SK-N-SH treated with all-trans-retinoic acid at 6 μM for 48 hours (cell line): Measurements from ENCODE around the gene PTPRC.

Experiments
- ATAC-seq: fragments of 200-7000 bp; cut with Tn5 transposase; 3 replicates; pipeline ENCODE4 v1.9.1; 2020; ENCODE audit warnings: mild to moderate bottlenecking, moderate library complexity
- ARNTL ChIP-seq: fragments of 450-650 bp; formaldehyde crosslinking; IDR thresholded peaks from 2 replicates; pipeline ENCODE4 v1.5.0; 2020; ENCODE audit warnings: low read depth, mild to moderate bottlenecking, moderate library complexity, borderline replicate concordance
- BACH2 ChIP-seq: fragments of 250-450 bp; sonication (Bioruptor Pico); IDR thresholded peaks from 2 replicates; pipeline ENCODE4 v1.9.0; 2021; ENCODE audit warnings: mild to moderate bottlenecking, borderline replicate concordance
- CREB5 ChIP-seq: fragments of 250-450 bp; sonication (Bioruptor Pico); IDR thresholded peaks from 2 replicates; pipeline ENCODE4 v1.5.1; 2020; ENCODE audit warnings: low read depth, mild to moderate bottlenecking, moderate library complexity
- CSDC2 ChIP-seq: fragments of 250-450 bp; sonication (Bioruptor Pico); IDR thresholded peaks from 2 replicates; pipeline ENCODE4 v1.5.0; 2020; ENCODE audit warnings: mild to moderate bottlenecking, moderate library complexity
- CSRNP3 ChIP-seq: fragments of 250-450 bp; sonication (Bioruptor Pico); IDR thresholded peaks from 2 replicates; pipeline ENCODE4 v1.5.1; 2021; ENCODE audit warnings: mild to moderate bottlenecking, moderate library complexity
- ESRRG ChIP-seq: fragments of 250-450 bp; sonication (Bioruptor Pico); IDR thresholded peaks from 2 replicates; pipeline ENCODE4 v1.6.1; 2021; ENCODE audit warnings: mild to moderate bottlenecking
- ISL1 ChIP-seq: fragments of 250-450 bp; sonication (Bioruptor Pico); IDR thresholded peaks from 2 replicates; pipeline ENCODE4 v2.1.2; 2022; ENCODE audit warnings: mild to moderate bottlenecking, moderate library complexity
- OSR1 ChIP-seq: fragments of 250-450 bp; sonication (Bioruptor Pico); IDR thresholded peaks from 2 replicates; pipeline ENCODE4 v1.8.0; 2022; ENCODE audit warnings: moderate library complexity, mild to moderate bottlenecking, inconsistent platforms
- PATZ1 ChIP-seq: fragments of 250-450 bp; sonication (Bioruptor Pico); IDR thresholded peaks from 2 replicates; pipeline ENCODE4 v1.8.0; 2020; ENCODE audit warnings: mild to moderate bottlenecking, moderate library complexity, borderline replicate concordance
- POU6F1 ChIP-seq: fragments of 250-450 bp; sonication (Bioruptor Pico); IDR thresholded peaks from 2 replicates; pipeline ENCODE4 v1.8.0; 2021; ENCODE audit warnings: low read depth, mild to moderate bottlenecking, moderate library complexity, borderline replicate concordance
- PPARA ChIP-seq: fragments of 250-450 bp; sonication (Bioruptor Pico); IDR thresholded peaks from 2 replicates; pipeline ENCODE4 v1.5.0; 2020; ENCODE audit warnings: mild to moderate bottlenecking, borderline replicate concordance
- RARB ChIP-seq: fragments of 250-450 bp; sonication (Bioruptor Pico); IDR thresholded peaks from 2 replicates; pipeline ENCODE4 v1.8.0; 2021; ENCODE audit warnings: mild to moderate bottlenecking, moderate library complexity
- SNAI2 ChIP-seq: fragments of 250-450 bp; sonication (Bioruptor Pico); IDR thresholded peaks from 2 replicates; pipeline ENCODE4 v1.5.0; 2020; ENCODE audit warnings: mild to moderate bottlenecking, moderate library complexity
- TOX ChIP-seq: fragments of 250-450 bp; sonication (Bioruptor Pico); IDR thresholded peaks from 2 replicates; pipeline ENCODE4 v1.8.0; 2021; ENCODE audit warnings: mild to moderate bottlenecking, moderate library complexity, borderline replicate concordance
- TSHZ2 ChIP-seq: fragments of 250-450 bp; sonication (Bioruptor Pico); IDR thresholded peaks from 2 replicates; pipeline ENCODE4 v1.5.0; 2020; ENCODE audit warnings: mild to moderate bottlenecking, moderate library complexity
- ZC3H10 ChIP-seq: fragments of 250-450 bp; sonication (Bioruptor Pico); IDR thresholded peaks from 2 replicates; pipeline ENCODE4 v1.5.1; 2021; ENCODE audit warnings: mild to moderate bottlenecking, moderate library complexity
- ZFP3 ChIP-seq: fragments of 250-450 bp; sonication (Bioruptor Pico); IDR thresholded peaks from 2 replicates; pipeline ENCODE4 v1.5.0; 2020; ENCODE audit warnings: mild to moderate bottlenecking, moderate library complexity
- ZFP30 ChIP-seq: fragments of 450-650 bp; formaldehyde crosslinking; IDR thresholded peaks from 2 replicates; pipeline ENCODE4 v1.5.0; 2022; ENCODE audit warnings: mild to moderate bottlenecking, moderate library complexity
- ZNF565 ChIP-seq: fragments of 450-650 bp; formaldehyde crosslinking; conservative IDR thresholded peaks from 2 replicates; pipeline ENCODE4 v1.5.0; 2020; ENCODE audit warnings: low read depth, mild to moderate bottlenecking, moderate library complexity
- ZNF70 ChIP-seq: fragments of 450-650 bp; formaldehyde crosslinking; IDR thresholded peaks from 2 replicates; pipeline ENCODE4 v1.5.0; 2020; ENCODE audit warnings: mild to moderate bottlenecking, moderate library complexity
- ZNF8 ChIP-seq: fragments of 450-650 bp; formaldehyde crosslinking; IDR thresholded peaks from 2 replicates; pipeline ENCODE4 v1.5.0; 2020; ENCODE audit warnings: mild to moderate bottlenecking, moderate library complexity

PTPRC gene

GRCh38 chr1:198677871-198678270 lies 39.0 kb downstream of the PTPRC start (continued):
- TF ChIP-seq TSHZ2 (CRISPR knock-in tag) (no peak), ZFP30 (CRISPR knock-in tag) (no peak)

GRCh38 chr1:198678301-198678836 lies 39.5 kb downstream of the PTPRC start:
- TF ChIP-seq CSDC2 (CRISPR knock-in tag) = no peak
- no peak for TF ChIP-seq SNAI2
- no peak for TF ChIP-seq ARNTL (CRISPR knock-in tag)
- TF ChIP-seq POU6F1 (CRISPR knock-in tag) = no peak
- TF ChIP-seq ZNF70 = no peak
- TF ChIP-seq ESRRG = no peak
- TF ChIP-seq PPARA = no peak
- TF ChIP-seq CREB5 (CRISPR knock-in tag) = no peak
- TF ChIP-seq ZNF565 (CRISPR knock-in tag) = no peak
- no peak for TF ChIP-seq ZFP3
- TF ChIP-seq RARB (CRISPR knock-in tag) = no peak
- no peak for TF ChIP-seq ISL1
- no peak for TF ChIP-seq CSRNP3 (CRISPR knock-in tag)
- ATAC-seq = no peak

- no peak for TF ChIP-seq RARB (CRISPR knock-in tag)
- no peak for ATAC-seq
Measured at GRCh38 chr1:198678901-198679329, 40.1 kb downstream of the PTPRC start.

- no peak for ATAC-seq
- no peak for TF ChIP-seq ZC3H10 (CRISPR knock-in tag)
- no peak for TF ChIP-seq BACH2 (CRISPR knock-in tag)
- no peak for TF ChIP-seq TOX
- no peak for TF ChIP-seq ZFP3
- TF ChIP-seq PPARA = no peak
- no peak for TF ChIP-seq ZNF70
- TF ChIP-seq ZNF8 (CRISPR knock-in tag) = no peak
- TF ChIP-seq PATZ1 (CRISPR knock-in tag) = no peak
- no peak for TF ChIP-seq OSR1 (CRISPR knock-in tag)
- TF ChIP-seq POU6F1 (CRISPR knock-in tag) = no peak
Measured at GRCh38 chr1:198679535-198680173, 40.8 kb downstream of the PTPRC start.
